ENCODE results near the gene MTTP. TPM values are rescaled to one million over a fixed set of nuclear protein-coding genes. Genes with fewer than 3 reads are reported as not detected.

MTTP gene
- total RNA-seq, 4 donors from 2014 or later, result 0.14 TPM; not detected in 3

DNA sequence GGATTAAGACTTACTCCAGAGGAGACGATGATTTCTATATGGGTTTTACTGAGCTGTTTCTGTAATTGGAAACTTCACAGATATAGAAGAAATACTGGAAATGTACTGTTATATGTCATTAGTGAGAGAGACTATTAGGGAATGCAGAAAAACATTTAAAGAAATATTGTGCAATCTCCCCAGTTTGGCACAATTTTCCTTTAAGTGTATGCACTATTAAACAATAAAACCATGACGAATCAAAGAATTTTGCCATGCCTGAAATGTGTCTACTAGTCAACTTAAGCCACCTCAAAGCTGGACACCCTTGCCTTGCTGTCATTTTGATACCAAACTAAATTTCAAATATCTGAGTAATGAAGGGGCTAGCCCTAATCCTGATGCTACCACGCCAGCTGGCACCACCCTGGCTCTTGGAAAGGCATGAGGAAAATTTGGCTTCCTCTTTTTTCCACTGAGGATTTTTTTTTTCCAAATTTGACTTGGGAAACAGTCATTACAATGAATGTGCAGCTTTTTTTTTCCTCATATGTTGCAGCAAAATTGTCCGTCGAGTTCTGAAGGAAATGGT, 36.1 kb downstream of the MTTP start:
- Histone ChIP-seq H3K27ac (no peak overlapping the region), H3K27me3 (no peaks in the 10 kb centered on the region), H3K4me1 (no peaks in the 10 kb centered on the region), H3K36me3 (no peaks in the 10 kb centered on the region), H3K9me3 (no peaks in the 10 kb centered on the region), H3K4me3 (no peak overlapping the region)
- DNase-seq, result no peak
- TF ChIP-seq POLR2A (IDR thresholded peaks at IDR 0.05), result no peak
- no peak for TF ChIP-seq CTCF (IDR thresholded peaks at IDR 0.05)
- intact Hi-C loops (cut with DNase I; ENCODE audit: low total_unique reads), result no loop called here

DNA sequence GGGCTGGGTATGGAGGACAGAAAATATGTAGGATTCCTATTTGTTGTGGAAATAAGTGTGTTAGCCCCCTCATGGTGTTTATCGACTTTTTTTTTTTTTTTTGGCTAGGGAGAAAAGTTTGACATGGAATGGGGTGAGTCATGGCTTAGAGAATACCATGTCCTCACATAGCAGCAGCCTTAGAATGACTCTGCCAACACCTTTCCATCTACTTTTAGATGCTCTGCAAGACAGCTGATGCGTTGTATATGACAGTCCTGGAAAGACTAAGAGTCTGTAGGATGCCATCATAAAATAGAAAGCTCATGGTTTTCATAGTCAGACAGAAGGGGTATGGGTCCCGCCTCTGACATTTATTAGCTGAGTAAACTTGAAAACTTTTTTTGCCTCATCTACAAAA, 37.7 kb downstream of the MTTP start:
- intact Hi-C loops (cut with DNase I; ENCODE audit: low total_unique reads), result no loop called here
- H3K4me3 ChIP-seq, result no peak overlapping the region
- no peaks in the 10 kb centered on the region for H3K27me3 ChIP-seq
- H3K4me1 ChIP-seq, result no peaks in the 10 kb centered on the region
- no peaks in the 10 kb centered on the region for H3K36me3 ChIP-seq
- DNase-seq, result no peak
- no peak for TF ChIP-seq CTCF (IDR thresholded peaks at IDR 0.05)
- TF ChIP-seq POLR2A (IDR thresholded peaks at IDR 0.05), result no peak
- H3K9me3 ChIP-seq, result no peaks in the 10 kb centered on the region
- H3K27ac ChIP-seq, result no peak overlapping the region

DNA sequence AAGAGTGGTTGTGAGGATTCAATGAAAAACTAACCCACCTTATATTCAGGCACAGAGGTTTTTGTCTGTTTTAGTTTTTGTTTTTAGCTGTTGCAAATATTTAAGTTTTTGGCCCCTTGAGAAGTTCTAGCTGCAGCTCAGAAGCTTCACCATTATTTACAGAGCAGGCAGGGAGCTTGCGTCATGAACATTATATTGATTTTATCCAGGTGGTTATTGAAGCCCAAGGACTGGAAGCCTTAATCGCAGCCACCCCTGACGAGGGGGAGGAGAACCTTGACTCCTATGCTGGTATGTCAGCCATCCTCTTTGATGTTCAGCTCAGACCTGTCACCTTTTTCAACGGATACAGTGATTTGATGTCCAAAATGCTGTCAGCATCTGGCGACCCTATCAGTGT, 38.1 kb downstream of the MTTP start:
- TF ChIP-seq CTCF (IDR thresholded peaks at IDR 0.05) (no peak), POLR2A (IDR thresholded peaks at IDR 0.05) (no peak)
- no peaks in the 10 kb centered on the region for H3K4me1 ChIP-seq
- DNase-seq, result no peak
- intact Hi-C loops (cut with DNase I; ENCODE audit: low total_unique reads), result no loop called here
- H3K9me3 ChIP-seq, result no peaks in the 10 kb centered on the region
- H3K27ac ChIP-seq, result no peak overlapping the region
- H3K27me3 ChIP-seq, result no peaks in the 10 kb centered on the region
- no peaks in the 10 kb centered on the region for H3K36me3 ChIP-seq
- H3K4me3 ChIP-seq, result no peak overlapping the region

GRCh38 chr4:99614491-99614890, 39.9 kb downstream of the MTTP start:
- H3K27me3 ChIP-seq, result no peaks in the 10 kb centered on the region
- no peaks in the 10 kb centered on the region for H3K36me3 ChIP-seq
- no peak for DNase-seq
- intact Hi-C loops (cut with DNase I; ENCODE audit: low total_unique reads), result no loop called here
- no peak overlapping the region for H3K27ac ChIP-seq
- TF ChIP-seq CTCF (IDR thresholded peaks at IDR 0.05) (no peak), POLR2A (IDR thresholded peaks at IDR 0.05) (no peak)
- no peaks in the 10 kb centered on the region for H3K9me3 ChIP-seq
- no peak overlapping the region for H3K4me3 ChIP-seq
- H3K4me1 ChIP-seq, result no peaks in the 10 kb centered on the region

GRCh38 chr4:99615170-99615820, 40.7 kb downstream of the MTTP start:
- H3K27ac ChIP-seq, result no peak overlapping the region
- H3K4me3 ChIP-seq, result no peak overlapping the region
- H3K27me3 ChIP-seq, result no peaks in the 10 kb centered on the region
- no peaks in the 10 kb centered on the region for H3K36me3 ChIP-seq
- no peak for TF ChIP-seq CTCF (IDR thresholded peaks at IDR 0.05)
- no peak for TF ChIP-seq POLR2A (IDR thresholded peaks at IDR 0.05)
- no peaks in the 10 kb centered on the region for H3K4me1 ChIP-seq
- DNase-seq, result no peak
- no peaks in the 10 kb centered on the region for H3K9me3 ChIP-seq
- intact Hi-C loops (cut with DNase I; ENCODE audit: low total_unique reads), result no loop called here

Measured in uterus (tissue), 4 donors.